Measurements from ENCODE around the gene EPB42.

- TF ChIP-seq CTCF (IDR thresholded peaks at IDR 0.05) (no peak), POLR2A (IDR thresholded peaks at IDR 0.05) (no peak), POLR2AphosphoS5 (IDR thresholded peaks at IDR 0.05) (no peak)
These were observed 10.0 kb downstream of the EPB42 start for GRCh38 chr15:43210807-43211206.
